HepG2 (cell line): ENCODE results near the gene AQP6. TPM values are rescaled to one million over a fixed set of nuclear protein-coding genes. Genes with fewer than 3 reads are reported as not detected.

Experiments used
- ATAC-seq: fragments of 200-7000 bp; cut with Tn5 transposase; 3 replicates; pipeline ENCODE4 v1.9.1; 2020; ENCODE audit warnings: mild to moderate bottlenecking, moderate library complexity
- BruUV-seq: library from RNA; stranded (reverse); fragments of 400-500 nt; replicated peaks from 2 replicates; lab custom pipeline; 2021; lab: Mats Ljungman, UMichigan
- CTCF ChIA-PET: fragments of 300-600 bp; formaldehyde crosslinking; extraction: SDS; loops from one replicate; lab custom pipeline; 2021; ENCODE audit warnings: low total read pairs, inconsistent platforms, low intra/inter-chr PET ratio; lab: Yijun Ruan, JAX
- POLR2A ChIA-PET: fragments of 350-600 bp; sonication (Branson Sonifier 250); formaldehyde crosslinking; loops from one replicate; lab custom pipeline; 2020; ENCODE audit warnings: antibody characterized with exemption, inconsistent platforms; lab: Yijun Ruan, JAX
- DNase-seq: peaks from one replicate; pipeline ENCODE4 v3.0.0-alpha.2; 2015; ENCODE audit warnings: low spot score
- FAIRE-seq: peaks from 3 replicates; lab custom pipeline; 2011; peaks lifted over from hg19 to GRCh38; lab: Jason Lieb, UNC
- H2AFZ ChIP-seq: one replicate; pipeline ENCODE4 v1.6.1; 2011; ENCODE audit warnings: low read length, inconsistent platforms
- H3K27ac ChIP-seq: fragments of 300-600 bp; 3 replicates; pipeline ENCODE4 v1.8.0; 2011; ENCODE audit warnings: mixed run types, mild to moderate bottlenecking, mixed read lengths, low read length, inconsistent platforms; ENCODE audit not compliant: insufficient read depth; ENCODE audit errors: extremely low read length
- H3K27me3 ChIP-seq, 2 experiments: fragments of 200-600 bp in 1 of 2; 2 replicates in 1 of 2; 3 replicates in 1 of 2; pipeline versions ENCODE4 v1.6.0 to v1.8.0; 2011; ENCODE audit warnings: low read length in 2 of 2, mild to moderate bottlenecking in 2 of 2, moderate library complexity in 2 of 2, inconsistent platforms in 1 of 2; ENCODE audit not compliant: insufficient read depth in 2 of 2, control insufficient read depth in 1 of 2
- H3K36me3 ChIP-seq, 2 experiments: fragments of 200-600 bp in 1 of 2; replicated peaks in 1 of 2; 2 replicates in 1 of 2; 3 replicates in 1 of 2; pipeline versions ENCODE4 v1.5.1 to v1.8.0; 2011; ENCODE audit warnings: low read length in 2 of 2, inconsistent platforms in 1 of 2; ENCODE audit not compliant: insufficient read depth in 2 of 2, control insufficient read depth in 1 of 2
- H3K4me1 ChIP-seq: 2 replicates; pipeline ENCODE4 v1.5.1; 2012; ENCODE audit warnings: low read length, inconsistent platforms; ENCODE audit not compliant: insufficient read depth
- H3K4me2 ChIP-seq: 2 replicates; pipeline ENCODE4 v1.6.0; 2011; ENCODE audit warnings: low read depth, low read length, inconsistent platforms
- H3K4me3 ChIP-seq, 3 experiments: fragments of 200-600 bp in 1 of 3; sonication (generic), shearing (Covaris generic) in 1 of 3; replicated peaks in 1 of 3; 2 replicates each; pipeline ENCODE4 v1.5.1; 2011 to 2016; ENCODE audit warnings: low read length in 3 of 3, inconsistent platforms in 2 of 3, low read depth in 2 of 3, mild to moderate bottlenecking in 2 of 3, control low read depth in 1 of 3, mixed read lengths in 1 of 3; ENCODE audit not compliant: insufficient read depth in 1 of 3
- H3K79me2 ChIP-seq: one replicate; pipeline ENCODE4 v1.6.1; 2011; ENCODE audit warnings: low read length, inconsistent platforms; ENCODE audit not compliant: insufficient read depth
- H3K9ac ChIP-seq: 2 replicates; pipeline ENCODE4 v1.6.0; 2011; ENCODE audit warnings: mild to moderate bottlenecking, low read depth, low read length, inconsistent platforms; ENCODE audit not compliant: insufficient read depth
- H3K9me3 ChIP-seq: 2 replicates; pipeline ENCODE4 v1.5.1; 2012; ENCODE audit warnings: mild to moderate bottlenecking, low read length
- H4K20me1 ChIP-seq: 2 replicates; pipeline ENCODE4 v1.6.0; 2011; ENCODE audit warnings: inconsistent platforms, mild to moderate bottlenecking, low read length, moderate library complexity; ENCODE audit not compliant: insufficient read depth
- CREM ChIP-seq, 2 experiments: sonication (generic) in 1 of 2; formaldehyde crosslinking in 1 of 2; IDR thresholded peaks; 2 replicates each; pipeline versions ENCODE4 v1.4.0 to v1.6.1; 2016 to 2020; ENCODE audit warnings: antibody characterized with exemption in 1 of 2, mild to moderate bottlenecking in 1 of 2, missing genetic modification reagents in 1 of 2
- ELF3 ChIP-seq: IDR thresholded peaks from 2 replicates; pipeline ENCODE4 v1.6.1; 2016; ENCODE audit warnings: missing genetic modification reagents, missing compliant biosample characterization
- RFX3 ChIP-seq: IDR thresholded peaks from 2 replicates; pipeline ENCODE4 v1.6.1; 2016; ENCODE audit warnings: missing biosample characterization, missing genetic modification reagents
- SRF ChIP-seq: IDR thresholded peaks from 2 replicates; pipeline ENCODE4 v1.6.1; 2011; ENCODE audit warnings: mild to moderate bottlenecking, low read depth, low read length, moderate library complexity
- TAF15 ChIP-seq: fragments of 200-400 bp; formaldehyde crosslinking; IDR thresholded peaks from one replicate; pipeline ENCODE4 v1.6.1; 2018; ENCODE audit warnings: mild to moderate bottlenecking, low read depth, low read length; ENCODE audit not compliant: poor library complexity, severe bottlenecking
- ZNF138 ChIP-seq: sonication (generic); formaldehyde crosslinking; IDR thresholded peaks from 2 replicates; pipeline ENCODE4 v1.5.0; 2020; ENCODE audit warnings: mild to moderate bottlenecking, low read depth, missing genetic modification reagents
- ZNF205 ChIP-seq: IDR thresholded peaks from 2 replicates; pipeline ENCODE4 v1.6.1; 2018; ENCODE audit warnings: missing biosample characterization, missing genetic modification reagents
- ZNF3 ChIP-seq: IDR thresholded peaks from 2 replicates; pipeline ENCODE4 v1.7.0; 2017; ENCODE audit warnings: inconsistent platforms
- ZNF343 ChIP-seq: sonication (generic); formaldehyde crosslinking; IDR thresholded peaks from 2 replicates; pipeline ENCODE4 v1.4.0; 2020; ENCODE audit warnings: mild to moderate bottlenecking, missing genetic modification reagents
- ZNF562 ChIP-seq: sonication (generic); formaldehyde crosslinking; IDR thresholded peaks from 2 replicates; pipeline ENCODE4 v1.8.0; 2022; ENCODE audit warnings: missing genetic modification reagents, borderline replicate concordance
- ZNF737 ChIP-seq: sonication (generic); formaldehyde crosslinking; IDR thresholded peaks from 2 replicates; pipeline ENCODE4 v1.5.0; 2020; ENCODE audit warnings: missing genetic modification reagents, mild to moderate bottlenecking, borderline replicate concordance
- WGBS: methylation state at CpG from one replicate; pipeline ENCODE4 v1.1.6; 2017; ENCODE audit warnings: low lambda C conversion rate; 5-methylcytosine and 5-hydroxymethylcytosine counted together
- in situ Hi-C: cut with HindIII; loops from 2 replicates; pipeline ENCODE4 v1.10.0; 2017; ENCODE audit warnings: low pct_unique_long_range_greater_than_20kb; ENCODE audit not compliant: extremely low pct_ligation_motif_present
- intact Hi-C: fragments of 100-400 bp; cut with micrococcal nuclease; formaldehyde crosslinking; loops from one replicate; pipeline ENCODE4 v1.10.0; 2022; ENCODE audit not compliant: unreplicated experiment
- polyA plus RNA-seq, 8 experiments: library from polyadenylated mRNA; depleted of rRNA in 3 of 8; stranded (reverse) in 7 of 8; unstranded in 1 of 8; fragments of >200 nt; fragmentation: Illumina TruSeq in 4 of 8; extraction: Trizol in 4 of 8; gene quantifications; 2 replicates each; pipeline versions ENCODE4 v1.2.1 to v1.2.3, GENCODE V29; 2011 to 2016; ENCODE audit warnings: low read depth in 4 of 8, missing spikeins in 1 of 8, mixed read lengths in 1 of 8; ENCODE audit not compliant: insufficient read depth in 1 of 8
- total RNA-seq, 5 experiments: library from RNA; depleted of rRNA; stranded (reverse); fragments of >200 nt; fragmentation: Illumina TruSeq; extraction: Trizol; gene quantifications; 2 replicates each; pipeline ENCODE4 v1.2.3, GENCODE V29; 2016; ENCODE audit warnings: low read depth in 1 of 5
- TF ChIP-seq, protein P1 (sequence below): sonication (generic); formaldehyde crosslinking; IDR thresholded peaks from 2 replicates; pipeline ENCODE4 v1.8.1; 2023; ENCODE audit warnings: mild to moderate bottlenecking, moderate library complexity, missing genetic modification reagents
- TF ChIP-seq, protein P2 (sequence below): sonication (generic); formaldehyde crosslinking; IDR thresholded peaks from 2 replicates; pipeline ENCODE4 v1.4.0; 2020; ENCODE audit warnings: missing genetic modification reagents
- TF ChIP-seq, protein P3 (sequence below): sonication (generic); formaldehyde crosslinking; IDR thresholded peaks from 2 replicates; pipeline ENCODE4 v1.8.1; 2022; ENCODE audit warnings: low read depth, mild to moderate bottlenecking, missing genetic modification reagents
- TF ChIP-seq, protein P4 (sequence below): IDR thresholded peaks from 2 replicates; pipeline ENCODE4 v1.6.1; 2016
- TF ChIP-seq, protein P5 (sequence below): sonication (generic); formaldehyde crosslinking; IDR thresholded peaks from 2 replicates; pipeline ENCODE4 v1.8.1; 2023; ENCODE audit warnings: mild to moderate bottlenecking, missing genetic modification reagents
- TF ChIP-seq, protein P6 (sequence below): IDR thresholded peaks from 2 replicates; pipeline ENCODE4 v1.6.1; 2016; ENCODE audit warnings: missing genetic modification reagents, missing compliant biosample characterization

AQP6 gene
- total and polyA plus RNA-seq, 2 of the 13 experiments (the other 11 are each of a cell fraction or from before 2014, with no cell fraction given): 0.32 to 1.3 TPM

DNA sequence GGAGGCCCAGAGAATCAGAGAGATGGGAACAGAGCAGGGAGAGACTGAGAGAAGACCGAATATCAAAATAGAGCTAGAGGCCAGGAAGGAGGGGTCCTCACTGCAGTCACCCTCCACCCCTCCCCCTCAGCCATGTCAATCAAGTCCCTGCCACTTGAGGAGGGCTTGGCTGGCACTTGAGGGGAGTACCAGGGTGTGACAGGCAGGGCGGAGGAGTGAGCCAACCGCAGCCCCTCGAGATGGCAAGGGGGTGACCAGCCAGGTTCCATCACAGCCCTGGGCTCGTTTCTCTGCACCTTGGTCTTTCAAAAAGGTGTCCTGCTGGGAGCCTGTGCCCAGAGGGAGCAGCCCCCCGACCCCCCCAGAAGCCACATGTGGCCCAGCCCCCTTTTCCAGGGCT is 6.9 kb upstream of the AQP6 start:
- no peak overlapping the region for H3K9ac ChIP-seq
- no peak for DNase-seq

More for the DNA sequence above, 6.9 kb upstream of the AQP6 start:
- H3K4me1 ChIP-seq: peaks cover 50% of the 10 kb centered on the region
- POLR2A ChIA-PET: no interaction called here
- TF ChIP-seq, protein P1, sequence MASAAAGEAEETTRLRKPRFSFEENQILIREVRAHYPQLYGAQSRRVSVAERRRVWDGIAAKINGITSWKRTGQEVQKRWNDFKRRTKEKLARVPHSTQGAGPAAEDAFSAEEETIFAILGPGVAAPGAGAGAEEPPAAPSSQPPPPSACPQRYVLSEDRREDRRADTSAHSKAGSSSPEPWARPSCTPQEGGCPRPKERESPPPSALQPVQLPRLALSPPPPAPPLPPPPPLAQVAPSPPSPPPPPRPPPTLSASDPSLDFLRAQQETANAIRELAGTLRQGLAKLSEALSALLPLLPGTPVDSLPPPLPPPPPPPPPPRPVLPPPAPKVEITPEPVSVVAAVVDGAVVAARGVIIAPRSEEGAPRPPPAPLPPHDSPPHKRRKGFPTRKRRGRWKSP (CRISPR knock-in tag): no peak
- TF ChIP-seq ZNF3 (CRISPR knock-in tag): no peak
- no peak for TF ChIP-seq RFX3 (CRISPR knock-in tag)
- TF ChIP-seq ZNF737 (CRISPR knock-in tag): no peak
- TF ChIP-seq CREM (IDR thresholded peaks at IDR 0.05): no peak
- TF ChIP-seq CREM (CRISPR knock-in tag; IDR thresholded peaks at IDR 0.05): no peak
- TF ChIP-seq, protein P2, sequence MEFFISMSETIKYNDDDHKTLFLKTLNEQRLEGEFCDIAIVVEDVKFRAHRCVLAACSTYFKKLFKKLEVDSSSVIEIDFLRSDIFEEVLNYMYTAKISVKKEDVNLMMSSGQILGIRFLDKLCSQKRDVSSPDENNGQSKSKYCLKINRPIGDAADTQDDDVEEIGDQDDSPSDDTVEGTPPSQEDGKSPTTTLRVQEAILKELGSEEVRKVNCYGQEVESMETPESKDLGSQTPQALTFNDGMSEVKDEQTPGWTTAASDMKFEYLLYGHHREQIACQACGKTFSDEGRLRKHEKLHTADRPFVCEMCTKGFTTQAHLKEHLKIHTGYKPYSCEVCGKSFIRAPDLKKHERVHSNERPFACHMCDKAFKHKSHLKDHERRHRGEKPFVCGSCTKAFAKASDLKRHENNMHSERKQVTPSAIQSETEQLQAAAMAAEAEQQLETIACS (CRISPR knock-in tag): no peak
- TF ChIP-seq, protein P3, sequence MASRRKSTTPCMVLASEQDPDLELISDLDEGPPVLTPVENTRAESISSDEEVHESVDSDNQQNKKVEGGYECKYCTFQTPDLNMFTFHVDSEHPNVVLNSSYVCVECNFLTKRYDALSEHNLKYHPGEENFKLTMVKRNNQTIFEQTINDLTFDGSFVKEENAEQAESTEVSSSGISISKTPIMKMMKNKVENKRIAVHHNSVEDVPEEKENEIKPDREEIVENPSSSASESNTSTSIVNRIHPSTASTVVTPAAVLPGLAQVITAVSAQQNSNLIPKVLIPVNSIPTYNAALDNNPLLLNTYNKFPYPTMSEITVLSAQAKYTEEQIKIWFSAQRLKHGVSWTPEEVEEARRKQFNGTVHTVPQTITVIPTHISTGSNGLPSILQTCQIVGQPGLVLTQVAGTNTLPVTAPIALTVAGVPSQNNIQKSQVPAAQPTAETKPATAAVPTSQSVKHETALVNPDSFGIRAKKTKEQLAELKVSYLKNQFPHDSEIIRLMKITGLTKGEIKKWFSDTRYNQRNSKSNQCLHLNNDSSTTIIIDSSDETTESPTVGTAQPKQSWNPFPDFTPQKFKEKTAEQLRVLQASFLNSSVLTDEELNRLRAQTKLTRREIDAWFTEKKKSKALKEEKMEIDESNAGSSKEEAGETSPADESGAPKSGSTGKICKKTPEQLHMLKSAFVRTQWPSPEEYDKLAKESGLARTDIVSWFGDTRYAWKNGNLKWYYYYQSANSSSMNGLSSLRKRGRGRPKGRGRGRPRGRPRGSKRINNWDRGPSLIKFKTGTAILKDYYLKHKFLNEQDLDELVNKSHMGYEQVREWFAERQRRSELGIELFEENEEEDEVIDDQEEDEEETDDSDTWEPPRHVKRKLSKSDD (CRISPR knock-in tag): no peak
- TF ChIP-seq TAF15: no peak
- TF ChIP-seq, protein P4, sequence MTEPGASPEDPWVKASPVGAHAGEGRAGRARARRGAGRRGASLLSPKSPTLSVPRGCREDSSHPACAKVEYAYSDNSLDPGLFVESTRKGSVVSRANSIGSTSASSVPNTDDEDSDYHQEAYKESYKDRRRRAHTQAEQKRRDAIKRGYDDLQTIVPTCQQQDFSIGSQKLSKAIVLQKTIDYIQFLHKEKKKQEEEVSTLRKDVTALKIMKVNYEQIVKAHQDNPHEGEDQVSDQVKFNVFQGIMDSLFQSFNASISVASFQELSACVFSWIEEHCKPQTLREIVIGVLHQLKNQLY (CRISPR knock-in tag): no peak
- TF ChIP-seq ZNF205 (CRISPR knock-in tag): no peak
- TF ChIP-seq ZNF138 (CRISPR knock-in tag): no peak
- no peak for TF ChIP-seq ZNF343 (CRISPR knock-in tag)
- TF ChIP-seq ELF3 (CRISPR knock-in tag): no peak
- no peak for TF ChIP-seq ZNF562 (CRISPR knock-in tag)
- TF ChIP-seq, protein P5, sequence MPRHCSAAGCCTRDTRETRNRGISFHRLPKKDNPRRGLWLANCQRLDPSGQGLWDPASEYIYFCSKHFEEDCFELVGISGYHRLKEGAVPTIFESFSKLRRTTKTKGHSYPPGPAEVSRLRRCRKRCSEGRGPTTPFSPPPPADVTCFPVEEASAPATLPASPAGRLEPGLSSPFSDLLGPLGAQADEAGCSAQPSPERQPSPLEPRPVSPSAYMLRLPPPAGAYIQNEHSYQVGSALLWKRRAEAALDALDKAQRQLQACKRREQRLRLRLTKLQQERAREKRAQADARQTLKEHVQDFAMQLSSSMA: no peak
- TF ChIP-seq SRF: no peak
- TF ChIP-seq, protein P6, sequence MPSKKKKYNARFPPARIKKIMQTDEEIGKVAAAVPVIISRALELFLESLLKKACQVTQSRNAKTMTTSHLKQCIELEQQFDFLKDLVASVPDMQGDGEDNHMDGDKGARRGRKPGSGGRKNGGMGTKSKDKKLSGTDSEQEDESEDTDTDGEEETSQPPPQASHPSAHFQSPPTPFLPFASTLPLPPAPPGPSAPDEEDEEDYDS: no peak
- TF ChIP-seq, all 625 proteins: peak for 0
- H3K27me3 ChIP-seq: peaks cover 5 to 51% of the 10 kb centered on the region in 2 experiments
- no peak overlapping the region for H3K4me3 ChIP-seq
- no peak for ATAC-seq
- 18% methylated on average over 3 of the region's 6 CpGs for whole genome bisulfite sequencing
- CTCF ChIA-PET: interaction anchor here (0.7 to 3.9 kb wide), 3 partner anchors 21 to 104 kb away, joined by 4 to 65 read pairs (median 43); partner anchors contain the start of gene ASIC1
- no peak overlapping the region for H2AFZ ChIP-seq
- FAIRE-seq: no peak
- no peaks in the 10 kb centered on the region for H3K9me3 ChIP-seq
- no peak overlapping the region for H3K27ac ChIP-seq
- no peaks in the 10 kb centered on the region for H3K79me2 ChIP-seq
- no peaks in the 10 kb centered on the region for H4K20me1 ChIP-seq
- intact Hi-C loops (no loop called here), in situ Hi-C loops (no loop called here)
- no peak overlapping the region for H3K4me2 ChIP-seq
- BruUV-seq: no TSS peak
- H3K36me3 ChIP-seq: no peaks in the 10 kb centered on the region
